ENCODE measurements around the gene HAGH.

HAGH gene

GRCh38 chr16:1817716-1818115 lies 8.9 kb downstream of the HAGH start:
- TF ChIP-seq, protein P1, sequence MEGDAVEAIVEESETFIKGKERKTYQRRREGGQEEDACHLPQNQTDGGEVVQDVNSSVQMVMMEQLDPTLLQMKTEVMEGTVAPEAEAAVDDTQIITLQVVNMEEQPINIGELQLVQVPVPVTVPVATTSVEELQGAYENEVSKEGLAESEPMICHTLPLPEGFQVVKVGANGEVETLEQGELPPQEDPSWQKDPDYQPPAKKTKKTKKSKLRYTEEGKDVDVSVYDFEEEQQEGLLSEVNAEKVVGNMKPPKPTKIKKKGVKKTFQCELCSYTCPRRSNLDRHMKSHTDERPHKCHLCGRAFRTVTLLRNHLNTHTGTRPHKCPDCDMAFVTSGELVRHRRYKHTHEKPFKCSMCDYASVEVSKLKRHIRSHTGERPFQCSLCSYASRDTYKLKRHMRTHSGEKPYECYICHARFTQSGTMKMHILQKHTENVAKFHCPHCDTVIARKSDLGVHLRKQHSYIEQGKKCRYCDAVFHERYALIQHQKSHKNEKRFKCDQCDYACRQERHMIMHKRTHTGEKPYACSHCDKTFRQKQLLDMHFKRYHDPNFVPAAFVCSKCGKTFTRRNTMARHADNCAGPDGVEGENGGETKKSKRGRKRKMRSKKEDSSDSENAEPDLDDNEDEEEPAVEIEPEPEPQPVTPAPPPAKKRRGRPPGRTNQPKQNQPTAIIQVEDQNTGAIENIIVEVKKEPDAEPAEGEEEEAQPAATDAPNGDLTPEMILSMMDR (IDR thresholded peaks at IDR 0.05; ENCODE audit: low read depth, low read length), result no peak
- no peak overlapping the region for H3K4me3 ChIP-seq (ENCODE audit: low read depth, low read length)

DNA sequence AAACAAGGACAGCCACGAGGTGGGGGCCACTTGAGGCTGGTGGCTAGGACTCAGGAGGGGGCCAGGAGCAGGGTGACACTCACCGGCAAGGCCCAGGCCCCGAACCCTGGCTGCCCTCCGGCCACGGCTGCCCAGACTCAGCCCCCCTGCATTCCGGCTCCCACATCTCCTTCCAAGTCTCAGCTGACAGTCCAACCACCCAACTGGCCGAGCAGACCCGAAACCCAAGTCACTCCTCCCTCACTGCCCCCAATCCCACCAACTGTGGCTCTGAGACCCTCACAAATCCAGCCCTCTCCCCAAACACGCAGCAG lies 9.4 kb downstream of the HAGH start:
- no peak overlapping the region for H3K4me3 ChIP-seq (ENCODE audit: low read depth, low read length)
- TF ChIP-seq, protein P1 (IDR thresholded peaks at IDR 0.05; ENCODE audit: low read depth, low read length), result no peak

- H3K4me3 ChIP-seq (ENCODE audit: low read depth, low read length), result no peak overlapping the region
- TF ChIP-seq, protein P1 (IDR thresholded peaks at IDR 0.05; ENCODE audit: low read depth, low read length), result no peak
Observed at GRCh38 chr16:1816396-1817275, 10.0 kb downstream of the HAGH start.

- TF ChIP-seq, protein P1 (IDR thresholded peaks at IDR 0.05; ENCODE audit: low read depth, low read length), result no peak
- no peak overlapping the region for H3K4me3 ChIP-seq (ENCODE audit: low read depth, low read length)
Observed at GRCh38 chr16:1815461-1815860, 11.2 kb downstream of the HAGH start.

DNA sequence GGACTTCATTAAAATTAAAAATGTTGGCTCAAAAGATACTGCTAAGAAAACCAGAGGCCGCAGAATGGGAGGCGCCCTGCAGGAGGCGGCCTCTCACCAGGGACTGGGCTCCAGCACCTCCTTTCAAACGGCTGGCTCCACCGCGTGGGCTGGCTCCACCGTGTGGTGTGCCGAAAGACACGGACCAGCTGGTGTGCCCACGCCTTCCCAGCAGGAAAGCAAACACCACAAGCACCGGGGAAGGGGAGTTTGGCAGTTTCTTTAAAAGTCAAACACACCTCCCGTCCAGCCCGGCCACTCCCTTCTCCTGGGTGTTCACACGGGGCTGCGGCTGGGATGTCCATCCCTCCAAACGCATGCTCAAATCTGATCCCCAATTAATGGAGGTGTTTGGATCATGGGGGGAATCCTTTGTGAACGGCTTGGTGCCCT lies 13.9 kb downstream of the HAGH start:
- no peak overlapping the region for H3K4me3 ChIP-seq (ENCODE audit: low read depth, low read length)

DNA sequence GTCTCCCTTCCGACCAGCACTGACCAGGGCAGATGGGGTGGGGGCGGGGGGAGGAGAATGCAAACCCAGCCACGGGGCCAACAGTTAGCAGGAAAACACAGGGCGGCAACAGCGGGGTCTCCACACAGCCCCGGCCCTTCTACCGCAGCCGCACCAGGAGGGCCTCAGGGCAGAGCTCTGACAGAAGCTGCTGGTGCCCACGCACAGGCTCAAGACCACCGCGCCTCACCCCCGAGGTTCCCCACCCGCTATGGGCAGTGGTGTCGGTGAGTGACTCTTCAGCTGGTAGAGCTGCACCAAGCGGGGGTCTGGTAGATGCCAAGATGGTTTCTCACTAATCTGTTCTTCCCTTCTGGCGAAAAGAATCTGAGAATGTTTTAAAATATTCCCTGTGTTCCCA lies 16.1 kb downstream of the HAGH start:
- TF ChIP-seq, protein P1 (IDR thresholded peaks at IDR 0.05; ENCODE audit: low read depth, low read length), result no peak
- no peak overlapping the region for H3K4me3 ChIP-seq (ENCODE audit: low read depth, low read length)

More for the DNA sequence above, 13.9 kb downstream of the HAGH start:
- TF ChIP-seq, protein P1 (IDR thresholded peaks at IDR 0.05; ENCODE audit: low read depth, low read length), result peak; percentile 68

GRCh38 chr16:1810106-1810505 lies 16.5 kb downstream of the HAGH start:
- H3K4me3 ChIP-seq (ENCODE audit: low read depth, low read length), result no peak overlapping the region

More at GRCh38 chr16:1810106-1810505, 16.5 kb downstream of the HAGH start:
- TF ChIP-seq, protein P1 (IDR thresholded peaks at IDR 0.05; ENCODE audit: low read depth, low read length), result no peak

Data from WI38 (cell line).